NB4 (cell line): ENCODE data around the gene HSPB1.
"Not testable (repeated sequence)": the region's sequence is repeated elsewhere in the genome, so short reads cannot be mapped to it uniquely, and the experiment has no call there.

Experiments
- DNase-seq: peaks from one replicate; pipeline ENCODE4 v3.0.0; 2010; ENCODE audit warnings: low read depth
- H3K4me3 ChIP-seq: one replicate; pipeline ENCODE4 v1.5.1; 2011; ENCODE audit warnings: mild to moderate bottlenecking, low read depth, low read length, moderate library complexity
- MYC ChIP-seq: IDR thresholded peaks from 2 replicates; pipeline ENCODE4 v1.6.1; 2011; ENCODE audit warnings: low read depth, low read length
- POLR2A ChIP-seq: IDR thresholded peaks from 2 replicates; pipeline ENCODE4 v1.6.1; 2011; ENCODE audit warnings: mild to moderate bottlenecking; ENCODE audit not compliant: insufficient read length; ENCODE audit errors: extremely low read depth
- TF ChIP-seq, protein P1 (sequence below): IDR thresholded peaks from 2 replicates; pipeline ENCODE4 v1.6.1; 2011; ENCODE audit warnings: low read depth, low read length
- TF ChIP-seq, protein P2 (sequence below): IDR thresholded peaks from one replicate; pipeline ENCODE4 v1.5.1; 2012; ENCODE audit warnings: low read depth, low read length

HSPB1 gene

DNA sequence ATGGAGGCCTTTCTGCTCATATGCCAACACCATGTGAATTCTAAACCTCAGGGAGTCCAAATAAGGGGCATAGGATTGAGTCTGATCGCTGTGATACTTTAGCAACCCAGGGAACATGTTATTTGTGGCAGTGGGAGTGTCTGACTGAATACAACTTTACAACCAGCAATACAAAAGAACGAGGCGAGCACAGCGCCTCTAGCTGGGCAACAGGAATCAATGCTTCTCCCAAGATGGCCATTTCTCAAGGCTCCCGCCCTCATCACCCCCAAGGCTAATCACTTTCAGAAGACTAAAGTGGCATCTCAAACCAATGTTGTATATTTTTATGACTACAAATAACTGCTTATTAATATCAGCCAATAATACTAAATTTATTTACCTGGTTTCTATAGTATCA lies 28.2 kb downstream of the HSPB1 start:
- TF ChIP-seq, protein P1, sequence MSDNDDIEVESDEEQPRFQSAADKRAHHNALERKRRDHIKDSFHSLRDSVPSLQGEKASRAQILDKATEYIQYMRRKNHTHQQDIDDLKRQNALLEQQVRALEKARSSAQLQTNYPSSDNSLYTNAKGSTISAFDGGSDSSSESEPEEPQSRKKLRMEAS, result no peak
- TF ChIP-seq, protein P2, sequence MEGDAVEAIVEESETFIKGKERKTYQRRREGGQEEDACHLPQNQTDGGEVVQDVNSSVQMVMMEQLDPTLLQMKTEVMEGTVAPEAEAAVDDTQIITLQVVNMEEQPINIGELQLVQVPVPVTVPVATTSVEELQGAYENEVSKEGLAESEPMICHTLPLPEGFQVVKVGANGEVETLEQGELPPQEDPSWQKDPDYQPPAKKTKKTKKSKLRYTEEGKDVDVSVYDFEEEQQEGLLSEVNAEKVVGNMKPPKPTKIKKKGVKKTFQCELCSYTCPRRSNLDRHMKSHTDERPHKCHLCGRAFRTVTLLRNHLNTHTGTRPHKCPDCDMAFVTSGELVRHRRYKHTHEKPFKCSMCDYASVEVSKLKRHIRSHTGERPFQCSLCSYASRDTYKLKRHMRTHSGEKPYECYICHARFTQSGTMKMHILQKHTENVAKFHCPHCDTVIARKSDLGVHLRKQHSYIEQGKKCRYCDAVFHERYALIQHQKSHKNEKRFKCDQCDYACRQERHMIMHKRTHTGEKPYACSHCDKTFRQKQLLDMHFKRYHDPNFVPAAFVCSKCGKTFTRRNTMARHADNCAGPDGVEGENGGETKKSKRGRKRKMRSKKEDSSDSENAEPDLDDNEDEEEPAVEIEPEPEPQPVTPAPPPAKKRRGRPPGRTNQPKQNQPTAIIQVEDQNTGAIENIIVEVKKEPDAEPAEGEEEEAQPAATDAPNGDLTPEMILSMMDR, result peak; percentile 18
- DNase-seq, result peak; percentile 42

DNA sequence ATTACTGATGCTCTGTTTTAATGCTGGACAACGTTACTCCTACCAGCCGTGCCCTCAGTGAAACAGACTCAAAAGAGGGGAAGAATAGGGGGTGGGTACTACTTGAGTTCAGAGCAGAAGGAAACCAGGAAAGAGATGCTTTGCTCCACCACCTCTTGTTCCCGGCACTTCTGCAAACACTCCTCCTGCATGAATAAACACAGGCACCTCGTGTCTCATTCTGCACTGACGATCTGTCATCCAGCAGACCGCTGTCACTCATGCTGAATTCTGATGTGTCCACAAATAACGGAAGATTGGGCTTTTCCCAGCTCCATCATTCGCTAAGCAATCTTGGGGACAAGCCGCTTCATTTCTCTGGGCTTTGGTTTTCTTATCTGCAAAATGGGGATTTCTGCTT lies 29.6 kb downstream of the HSPB1 start:
- H3K4me3 ChIP-seq, result no peak overlapping the region
- TF ChIP-seq, protein P2, result no peak
- TF ChIP-seq MYC (no peak), POLR2A (no peak)
- TF ChIP-seq, protein P1, result no peak
- DNase-seq, result no peak

More for the DNA sequence above, 28.2 kb downstream of the HSPB1 start:
- H3K4me3 ChIP-seq, result no peak overlapping the region

DNA sequence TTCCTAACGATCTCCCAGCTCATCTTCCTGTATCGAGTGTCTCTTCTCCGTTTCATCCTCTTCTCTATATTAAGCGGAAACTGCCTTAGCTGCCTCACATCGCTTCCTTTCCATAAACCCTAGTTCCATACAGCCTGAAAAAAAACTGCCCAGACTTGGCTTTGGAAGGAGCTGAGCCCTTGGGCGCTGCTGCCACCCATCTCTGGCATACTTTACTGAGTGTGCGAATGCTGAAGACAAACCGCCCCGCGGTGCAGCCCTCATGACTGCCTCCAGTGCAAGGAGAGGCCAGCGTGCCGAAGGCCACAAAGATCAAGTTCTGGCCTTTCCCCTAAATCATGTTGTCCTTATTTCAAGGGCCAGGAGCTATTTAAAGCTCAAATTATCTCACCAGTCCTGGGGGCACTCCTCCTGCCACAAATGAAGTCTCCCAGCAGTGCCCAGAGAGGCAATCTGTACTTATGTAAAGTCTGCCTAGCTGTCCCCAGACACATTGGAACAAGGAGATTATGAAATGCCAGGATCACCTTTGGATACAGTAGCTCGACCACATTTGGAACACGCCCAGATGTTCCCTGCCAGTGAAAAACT lies 31.1 kb downstream of the HSPB1 start:
- no peak overlapping the region for H3K4me3 ChIP-seq

DNA sequence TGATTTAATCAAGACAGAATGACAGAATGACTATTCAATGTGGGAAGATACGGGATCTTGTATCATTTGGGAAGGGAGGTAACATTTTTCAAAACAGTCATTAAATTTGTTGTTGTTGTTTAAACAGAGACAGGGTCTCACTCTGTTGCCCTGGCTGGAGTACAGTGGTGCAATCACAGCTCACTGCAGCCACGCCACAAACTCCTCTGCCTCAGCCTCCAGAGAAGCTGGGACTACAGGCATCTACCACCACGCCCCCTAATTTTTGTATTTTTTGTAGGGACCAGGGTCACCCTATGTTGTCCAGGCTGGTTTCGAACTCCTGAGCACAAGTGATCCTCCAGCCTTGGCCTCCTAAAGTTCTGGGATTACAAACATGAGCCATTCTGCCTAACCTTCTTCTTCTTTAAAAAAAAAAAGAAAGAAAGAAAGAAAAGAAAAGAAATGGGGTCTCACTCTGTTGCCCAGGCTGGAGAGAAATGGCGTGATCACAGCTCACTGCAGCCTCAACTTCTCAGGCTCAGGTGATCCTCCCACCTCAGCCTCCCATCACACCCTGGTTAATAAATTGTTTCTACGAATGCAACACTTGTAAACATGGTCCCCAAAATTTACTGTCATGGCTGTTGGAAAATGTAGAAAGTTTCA lies 32.0 kb downstream of the HSPB1 start:
- H3K4me3 ChIP-seq, result no peak overlapping the region
- no peak for TF ChIP-seq POLR2A
- TF ChIP-seq, protein P1, result no peak
- TF ChIP-seq MYC, result no peak
- TF ChIP-seq, protein P2, result no peak
- DNase-seq, result no peak

More for the DNA sequence above, 31.1 kb downstream of the HSPB1 start:
- TF ChIP-seq, protein P2, result no peak
- TF ChIP-seq POLR2A (no peak), MYC (no peak)
- TF ChIP-seq, protein P1, result no peak
- no peak for DNase-seq

DNA sequence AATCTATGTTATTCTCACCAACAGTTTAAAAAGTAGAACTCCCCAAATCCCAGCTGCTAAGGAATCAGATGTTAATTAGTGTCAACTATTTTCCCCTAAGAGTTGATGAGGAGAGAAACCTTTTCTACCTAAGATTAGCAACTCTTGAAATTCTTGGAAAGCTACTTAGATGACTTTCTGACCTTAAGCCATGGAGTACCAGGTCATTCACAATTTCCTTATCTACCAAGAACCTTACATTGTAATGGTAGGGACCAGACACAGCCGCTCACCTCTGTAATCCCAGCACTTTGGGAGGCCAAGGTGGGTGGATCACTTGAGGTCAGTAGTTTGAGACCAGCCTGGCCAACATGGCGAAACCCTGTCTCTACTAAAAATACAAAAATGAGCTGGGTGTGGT lies 32.9 kb downstream of the HSPB1 start:
- DNase-seq, H3K4me3 ChIP-seq: not testable (repeated sequence)

DNA sequence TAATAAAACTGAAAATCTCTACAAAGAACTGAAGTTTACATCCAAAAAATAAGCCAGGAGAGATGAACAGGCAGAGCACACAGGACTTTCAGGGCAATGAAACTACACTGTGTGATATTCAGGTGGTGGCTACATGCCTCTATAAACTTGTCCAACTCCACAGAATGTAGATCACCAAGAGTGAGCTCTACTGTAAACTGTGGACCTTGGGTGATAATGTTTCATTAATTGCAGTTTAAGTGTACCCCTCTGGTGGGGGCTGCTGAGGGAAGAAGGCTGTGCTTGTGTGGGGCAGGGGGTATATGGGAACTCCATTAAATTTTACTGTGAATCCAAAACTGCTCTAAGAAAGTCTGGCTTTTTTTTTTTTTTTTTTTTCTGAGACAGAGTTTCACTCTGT lies 33.6 kb downstream of the HSPB1 start:
- H3K4me3 ChIP-seq, result no peak overlapping the region
- DNase-seq, result no peak
- TF ChIP-seq, protein P1, result no peak
- TF ChIP-seq, protein P2, result no peak
- TF ChIP-seq MYC, result no peak
- TF ChIP-seq POLR2A, result no peak
